GM19023 (cell line): ENCODE measurements around the gene MCC.
"Not testable (repeated sequence)": the region's sequence is repeated elsewhere in the genome, so short reads cannot be mapped to it uniquely, and the experiment has no call there.

Source experiments
- ATAC-seq: cut with Tn5 transposase; IDR thresholded peaks from one replicate; pipeline ENCODE4 v1.9.1; 2021; ENCODE audit warnings: mild to moderate bottlenecking, moderate library complexity; ENCODE audit not compliant: unreplicated experiment

MCC gene

GRCh38 chr5:113491022-113491421 is 2.8 kb upstream of the MCC start:
- ATAC-seq: no peak

GRCh38 chr5:113490317-113490716 is 2.1 kb upstream of the MCC start:
- ATAC-seq: no peak

- no peak for ATAC-seq
Measured at GRCh38 chr5:113489299-113489698, 1.0 kb upstream of the MCC start.

GRCh38 chr5:113488645-113489184 is 462 bp upstream of the MCC start:
- no peak for ATAC-seq

- ATAC-seq: no peak
Measured at GRCh38 chr5:113487416-113487780, 855 bp downstream of the MCC start.

- no peak for ATAC-seq
Measured at GRCh38 chr5:113480243-113480642, 8.0 kb downstream of the MCC start.

GRCh38 chr5:113478691-113479090 is 9.6 kb downstream of the MCC start:
- no peak for ATAC-seq

GRCh38 chr5:113474100-113474728 is 14.0 kb downstream of the MCC start:
- ATAC-seq: no peak

- no peak for ATAC-seq
Measured at GRCh38 chr5:113463032-113463431, 25.2 kb downstream of the MCC start.

GRCh38 chr5:113457106-113457505 is 31.1 kb downstream of the MCC start:
- ATAC-seq: not testable (repeated sequence)

GRCh38 chr5:113452941-113453340 is 35.3 kb downstream of the MCC start:
- ATAC-seq: no peak

- no peak for ATAC-seq
Measured at GRCh38 chr5:113451797-113452196, 36.5 kb downstream of the MCC start.

GRCh38 chr5:113450929-113451328 is 37.3 kb downstream of the MCC start:
- no peak for ATAC-seq

- no peak for ATAC-seq
Measured at GRCh38 chr5:113450462-113450861, 37.8 kb downstream of the MCC start.

GRCh38 chr5:113448252-113448651 is 40.0 kb downstream of the MCC start:
- ATAC-seq: no peak

GRCh38 chr5:113447498-113448050 is 40.7 kb downstream of the MCC start:
- ATAC-seq: no peak

GRCh38 chr5:113446358-113446927 is 41.8 kb downstream of the MCC start:
- no peak for ATAC-seq

GRCh38 chr5:113437111-113437510 is 51.1 kb downstream of the MCC start:
- no peak for ATAC-seq

GRCh38 chr5:113435575-113435974 is 52.7 kb downstream of the MCC start:
- ATAC-seq: no peak

GRCh38 chr5:113434889-113435288 is 53.4 kb downstream of the MCC start, which contains the start of gene TSSK1B:
TSS of gene TSSK1B (minus strand) at chr5:113434989. CDS start at chr5:113434839, 150 bp downstream.
- no peak for ATAC-seq

- ATAC-seq: no peak
Measured at GRCh38 chr5:113433862-113434612, 54.2 kb downstream of the MCC start.

- ATAC-seq: no peak
Measured at GRCh38 chr5:113433071-113433470, 55.2 kb downstream of the MCC start.
